NCI-H1417 treated with DMSO at 0.1 percent for 48 hours (cell line): ENCODE data around the gene MILR1.
"Not testable (repeated sequence)": the region's sequence is repeated elsewhere in the genome, so short reads cannot be mapped to it uniquely, and the experiment has no call there.

Experiments used
- DNase-seq: peaks from one replicate; lab custom pipeline; 2025; lab: John Stamatoyannopoulos, UW

Gene MILR1

GRCh38 chr17:64428406-64428805 lies 20.5 kb upstream of the MILR1 start:
- no peak for DNase-seq

GRCh38 chr17:64430036-64430435 lies 18.9 kb upstream of the MILR1 start:
- not testable (repeated sequence) for DNase-seq

GRCh38 chr17:64431534-64431933 lies 17.4 kb upstream of the MILR1 start:
- no peak for DNase-seq

GRCh38 chr17:64437944-64438525 lies 10.9 kb upstream of the MILR1 start:
- DNase-seq: no peak

DNA sequence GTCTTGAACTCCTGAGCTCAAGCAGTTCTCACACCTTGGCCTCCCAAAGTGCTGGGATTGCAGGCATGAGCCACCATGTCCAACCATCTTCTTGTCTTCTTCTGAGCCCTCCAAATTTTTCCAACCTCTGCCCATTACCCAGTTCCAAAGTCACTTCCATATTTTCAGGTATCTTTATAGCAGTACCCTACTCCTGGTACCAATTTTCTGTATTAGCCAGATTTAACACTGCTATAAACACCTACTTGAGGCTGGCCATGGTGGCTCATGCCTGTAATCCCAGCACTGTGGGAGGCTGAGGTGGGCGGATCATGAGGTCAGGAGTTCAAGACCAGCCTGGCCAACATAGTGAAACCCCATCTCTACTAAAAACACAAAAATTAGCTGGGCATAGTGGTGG lies 9.4 kb upstream of the MILR1 start:
- DNase-seq: not testable (repeated sequence)

GRCh38 chr17:64439956-64440355 lies 9.0 kb upstream of the MILR1 start:
- DNase-seq: no peak

- DNase-seq: no peak
These were observed 7.0 kb upstream of the MILR1 start for GRCh38 chr17:64441772-64442540.

- no peak for DNase-seq
These were observed 6.4 kb upstream of the MILR1 start for GRCh38 chr17:64442541-64442971.

GRCh38 chr17:64443086-64443760 lies 5.7 kb upstream of the MILR1 start:
- DNase-seq: no peak

DNA sequence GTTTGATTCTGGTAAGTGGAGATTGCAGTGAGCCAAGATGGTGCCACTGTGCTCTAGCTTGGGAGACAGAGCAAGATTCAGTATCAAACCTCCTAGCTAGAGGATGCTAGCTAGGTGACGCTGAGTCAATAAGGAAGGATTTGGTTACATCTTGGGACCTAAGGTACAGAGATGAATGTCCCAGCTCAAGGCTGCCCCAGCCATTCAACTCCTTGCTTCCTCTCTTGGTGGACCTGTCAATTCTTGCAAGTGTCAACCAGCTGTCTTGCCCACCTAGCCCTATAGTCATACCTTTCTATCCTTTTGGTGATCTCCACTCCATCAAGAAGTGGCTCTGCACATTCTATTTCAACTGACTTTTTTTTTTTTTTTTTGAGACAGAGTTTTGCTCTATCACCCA lies 1.4 kb upstream of the MILR1 start:
- no peak for DNase-seq

DNA sequence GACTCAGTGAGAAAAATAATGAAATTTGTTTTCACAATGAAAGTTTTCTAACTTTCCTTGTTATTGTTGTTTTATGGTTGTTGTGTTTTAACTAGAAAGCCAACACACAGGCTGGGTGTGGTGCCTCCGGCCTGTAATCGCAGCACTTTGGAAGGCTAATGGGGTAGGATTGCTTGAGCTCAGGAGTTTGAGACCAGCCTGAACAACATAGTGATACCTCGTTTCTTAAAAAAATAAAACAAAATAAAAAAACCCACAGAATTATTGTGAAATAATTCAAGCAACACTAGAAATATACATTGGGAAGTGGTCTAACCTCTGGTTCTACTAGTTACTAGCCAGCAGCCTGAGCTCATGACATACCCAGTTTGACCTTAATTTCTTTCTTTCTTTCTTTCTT lies 630 bp downstream of the MILR1 start:
- DNase-seq: no peak

DNA sequence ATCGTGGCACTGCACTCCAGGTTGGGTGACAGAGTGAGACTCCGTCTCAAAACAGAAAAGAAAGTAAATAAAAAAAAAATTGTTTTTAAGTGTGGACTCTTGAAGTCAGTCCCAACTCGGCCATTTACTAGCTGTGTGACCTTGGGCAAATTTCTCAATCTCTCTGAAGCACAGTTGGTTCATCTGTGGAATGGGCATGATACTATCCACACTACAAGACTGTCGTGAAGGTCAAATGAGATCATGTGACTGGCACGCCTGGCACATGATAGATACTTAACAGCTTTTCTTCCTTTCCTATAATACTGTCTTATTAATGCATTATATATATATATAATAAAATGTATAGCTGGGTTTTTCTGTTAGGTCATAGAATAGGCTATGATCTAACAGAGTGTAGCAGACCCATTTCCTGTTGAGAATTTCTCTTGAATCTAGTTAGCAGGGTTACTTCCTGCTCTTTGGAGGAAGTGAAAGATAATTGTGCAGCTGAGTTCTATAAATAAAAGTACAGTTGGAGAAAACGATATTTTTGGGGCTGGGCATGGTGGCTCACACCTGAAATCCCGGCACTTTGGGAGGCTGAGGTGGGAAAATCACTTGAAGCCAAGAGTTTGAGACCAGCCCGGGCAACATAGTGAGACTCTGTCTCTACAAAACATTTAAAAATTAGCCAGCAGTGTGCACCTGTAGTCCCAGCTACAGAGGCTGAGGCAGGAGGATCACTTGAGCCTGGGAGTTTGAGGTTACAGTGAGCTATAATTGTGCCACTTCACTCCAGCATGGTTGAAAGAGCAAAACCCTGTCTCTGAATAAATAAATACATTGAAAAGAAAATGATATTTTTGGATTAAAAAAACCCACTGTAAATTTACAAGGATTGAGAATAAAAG lies 7.3 kb downstream of the MILR1 start:
- no peak for DNase-seq

- no peak for DNase-seq
These were observed 8.2 kb downstream of the MILR1 start for GRCh38 chr17:64457156-64457555.

GRCh38 chr17:64458756-64459155 lies 9.8 kb downstream of the MILR1 start:
- no peak for DNase-seq

GRCh38 chr17:64459284-64459747 lies 10.4 kb downstream of the MILR1 start:
- no peak for DNase-seq

GRCh38 chr17:64459818-64460217 lies 10.9 kb downstream of the MILR1 start:
- not testable (repeated sequence) for DNase-seq

DNA sequence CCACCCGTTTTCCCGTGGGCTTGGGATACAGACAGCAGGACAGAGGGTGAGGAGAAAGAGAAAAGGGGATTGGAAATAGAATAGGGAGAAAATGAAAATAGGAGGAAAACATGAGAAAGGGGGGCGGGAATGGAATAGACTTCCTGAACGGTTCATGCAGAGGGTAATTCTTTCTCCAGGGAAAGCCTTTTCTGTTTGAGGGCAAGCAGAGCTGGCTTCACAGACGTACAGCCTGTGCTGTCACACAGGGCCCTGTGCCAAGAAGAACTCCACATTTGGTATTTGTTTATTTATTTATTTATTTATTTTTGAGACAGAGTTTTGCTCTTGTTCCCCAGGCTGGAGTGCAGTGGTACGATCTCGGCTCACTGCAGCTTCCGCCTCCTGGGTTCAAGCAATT lies 12.0 kb downstream of the MILR1 start:
- DNase-seq: no peak

DNA sequence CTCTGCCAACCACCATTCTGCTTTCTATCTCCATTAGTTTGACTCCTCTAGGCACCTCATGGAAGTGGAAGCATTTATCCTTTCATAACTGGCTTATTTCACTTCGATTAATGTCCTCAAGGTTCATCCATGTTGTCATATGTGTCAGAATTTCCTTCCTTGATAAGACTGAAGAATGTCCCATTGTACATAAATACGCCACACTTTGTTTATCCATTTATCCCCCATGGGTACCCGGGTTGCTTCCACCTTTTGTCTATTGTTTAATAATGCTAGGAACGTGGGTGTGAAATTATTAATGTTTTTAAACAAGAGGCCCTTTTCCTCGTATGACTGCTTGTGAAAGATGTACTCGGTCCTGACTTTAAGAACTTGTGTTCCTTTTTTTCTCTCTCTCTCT lies 12.9 kb downstream of the MILR1 start:
- no peak for DNase-seq

GRCh38 chr17:64466019-64466735 lies 17.3 kb downstream of the MILR1 start:
- no peak for DNase-seq

GRCh38 chr17:64466834-64467233 lies 17.9 kb downstream of the MILR1 start:
- not testable (repeated sequence) for DNase-seq

DNA sequence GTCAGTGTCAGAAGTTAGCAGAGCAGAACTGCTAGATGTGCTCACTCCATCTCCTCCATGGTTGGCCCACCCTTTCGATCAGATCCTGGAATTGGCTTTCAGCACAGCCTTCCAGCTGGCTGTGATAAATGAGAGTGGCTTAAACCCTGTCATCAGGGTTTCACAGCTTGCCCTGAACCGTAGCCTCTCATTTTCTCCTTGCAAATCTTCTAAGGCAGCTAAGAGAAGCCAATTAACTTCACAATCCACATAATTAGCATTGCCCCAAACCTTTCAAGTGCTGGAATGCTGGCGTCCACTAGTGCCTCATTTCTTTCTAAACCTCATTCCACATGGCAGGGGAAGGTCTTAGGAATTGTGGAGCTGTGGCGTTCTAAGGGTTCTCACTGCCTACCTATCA lies 21.7 kb downstream of the MILR1 start:
- DNase-seq: no peak
